ENCODE results near the gene FLT1. TPM values are rescaled to one million over a fixed set of nuclear protein-coding genes. Genes with fewer than 3 reads are reported as not detected.

The FLT1 gene
- total and polyA plus RNA-seq, 7 experiments from 2014 or later: 1.7 to 2.7 (median 2.2) TPM

- peaks cover 0 to 6% (median 0%) of the 10 kb centered on the region in 5 donors for H3K36me3 Mint-ChIP-seq
- H3K9me3 ChIP-seq (ENCODE audit: control insufficient read depth in 2 of 3, low read length in 3 of 3): no peaks in the 10 kb centered on the region
- peak in 1 of 9 donors; percentile 7 for DNase-seq
- POLR2A ChIA-PET: no interaction called here
- no peak for ATAC-seq
- intact Hi-C loops (cut with micrococcal nuclease): no loop called here
- CTCF ChIA-PET: no interaction called here
- H3K4me1 ChIP-seq (ENCODE audit: control insufficient read depth in 2 of 2, insufficient read depth in 2 of 2, low read length in 2 of 2): peaks cover 0 to 8% of the 10 kb centered on the region in 2 donors
- no peaks in the 10 kb centered on the region for H3K36me3 ChIP-seq (ENCODE audit: control insufficient read depth in 2 of 3, insufficient read depth in 3 of 3, low read length in 3 of 3)
- peaks cover 9 to 21% (median 16%) of the 10 kb centered on the region in 7 donors for H3K4me1 Mint-ChIP-seq
- peaks cover 0 to 27% (median 9%) of the 10 kb centered on the region in 5 donors for H3K27me3 Mint-ChIP-seq
- H3K9me3 Mint-ChIP-seq: no peaks in the 10 kb centered on the region
- H3K27ac Mint-ChIP-seq: no peak overlapping the region
- no peak overlapping the region for H3K4me3 ChIP-seq (ENCODE audit: low read length)
- H3K4me3 Mint-ChIP-seq: peak overlapping the region in 1 of 10 donors; percentile 9
- H3K27me3 ChIP-seq (ENCODE audit: control insufficient read depth in 2 of 2, insufficient read depth in 2 of 2, low read length in 2 of 2): no peaks in the 10 kb centered on the region
- no peak overlapping the region for H3K27ac ChIP-seq (ENCODE audit: low read depth, low read length)
Observed at GRCh38 chr13:28347456-28348371, 147.2 kb downstream of the FLT1 start.

GRCh38 chr13:28346154-28346553, 148.8 kb downstream of the FLT1 start:
- ChIA-PET CTCF (interaction anchor here (0.7 kb wide), 1 partner anchor 168 kb away, joined by 4 read pairs; no protein-coding TSS in a partner anchor), POLR2A (no interaction called here)
- Histone ChIP-seq H3K36me3 (ENCODE audit: control insufficient read depth in 2 of 3, insufficient read depth in 3 of 3, low read length in 3 of 3) (no peaks in the 10 kb centered on the region), H3K4me3 (ENCODE audit: low read length) (no peak overlapping the region), H3K27me3 (ENCODE audit: control insufficient read depth in 2 of 2, insufficient read depth in 2 of 2, low read length in 2 of 2) (no peaks in the 10 kb centered on the region), H3K27ac (ENCODE audit: low read depth, low read length) (no peak overlapping the region), H3K4me1 (ENCODE audit: control insufficient read depth in 2 of 2, insufficient read depth in 2 of 2, low read length in 2 of 2) (peaks cover 0 to 8% of the 10 kb centered on the region in 2 donors), H3K9me3 (ENCODE audit: control insufficient read depth in 2 of 3, low read length in 3 of 3) (no peaks in the 10 kb centered on the region)
- Mint-ChIP-seq H3K4me3 (no peak overlapping the region), H3K27ac (no peak overlapping the region), H3K9me3 (no peaks in the 10 kb centered on the region), H3K4me1 (peaks cover 9 to 26% (median 22%) of the 10 kb centered on the region in 7 donors), H3K27me3 (peaks cover 0 to 28% (median 9%) of the 10 kb centered on the region in 5 donors), H3K36me3 (peaks cover 0 to 6% (median 0%) of the 10 kb centered on the region in 5 donors)
- intact Hi-C loops (cut with micrococcal nuclease): no loop called here
- DNase-seq: no peak
- no peak for ATAC-seq

- CTCF ChIA-PET: no interaction called here
- intact Hi-C loops (cut with micrococcal nuclease): no loop called here
- Histone ChIP-seq H3K27ac (ENCODE audit: low read depth, low read length) (no peak overlapping the region), H3K9me3 (ENCODE audit: control insufficient read depth in 2 of 3, low read length in 3 of 3) (no peaks in the 10 kb centered on the region), H3K27me3 (ENCODE audit: control insufficient read depth in 2 of 2, insufficient read depth in 2 of 2, low read length in 2 of 2) (no peaks in the 10 kb centered on the region), H3K36me3 (ENCODE audit: control insufficient read depth in 2 of 3, insufficient read depth in 3 of 3, low read length in 3 of 3) (no peaks in the 10 kb centered on the region), H3K4me1 (ENCODE audit: control insufficient read depth in 2 of 2, insufficient read depth in 2 of 2, low read length in 2 of 2) (peaks cover 0 to 8% of the 10 kb centered on the region in 2 donors), H3K4me3 (ENCODE audit: low read length) (no peak overlapping the region)
- POLR2A ChIA-PET: no interaction called here
- H3K9me3 Mint-ChIP-seq: no peaks in the 10 kb centered on the region
- peaks cover 0 to 24% (median 9%) of the 10 kb centered on the region in 5 donors for H3K27me3 Mint-ChIP-seq
- H3K27ac Mint-ChIP-seq: no peak overlapping the region
- no peak overlapping the region for H3K4me3 Mint-ChIP-seq
- peaks cover 0 to 6% (median 0%) of the 10 kb centered on the region in 5 donors for H3K36me3 Mint-ChIP-seq
- DNase-seq: no peak
- peaks cover 9 to 26% (median 22%) of the 10 kb centered on the region in 7 donors for H3K4me1 Mint-ChIP-seq
- no peak for ATAC-seq
Observed at GRCh38 chr13:28344163-28344562, 150.8 kb downstream of the FLT1 start.

- peaks cover 0 to under 1% of the 10 kb centered on the region in 2 donors for H3K4me1 ChIP-seq (ENCODE audit: control insufficient read depth in 2 of 2, insufficient read depth in 2 of 2, low read length in 2 of 2)
- H3K27me3 Mint-ChIP-seq: peaks cover 0 to 28% (median 9%) of the 10 kb centered on the region in 5 donors
- CTCF ChIA-PET: no interaction called here
- no peaks in the 10 kb centered on the region for H3K9me3 Mint-ChIP-seq
- H3K4me1 Mint-ChIP-seq: peaks cover 0 to 14% (median 10%) of the 10 kb centered on the region in 7 donors
- POLR2A ChIA-PET: no interaction called here
- peaks cover 0 to 11% (median 0%) of the 10 kb centered on the region in 5 donors for H3K36me3 Mint-ChIP-seq
- no peaks in the 10 kb centered on the region for H3K9me3 ChIP-seq (ENCODE audit: control insufficient read depth in 2 of 3, low read length in 3 of 3)
- DNase-seq (no peak), ATAC-seq (no peak)
- H3K4me3 ChIP-seq (ENCODE audit: low read length): no peak overlapping the region
- H3K27me3 ChIP-seq (ENCODE audit: control insufficient read depth in 2 of 2, insufficient read depth in 2 of 2, low read length in 2 of 2): no peaks in the 10 kb centered on the region
- intact Hi-C loops (cut with micrococcal nuclease): no loop called here
- H3K27ac Mint-ChIP-seq: peak overlapping the region in 2 of 9 donors; percentile 8 to 46
- H3K27ac ChIP-seq (ENCODE audit: low read depth, low read length): no peak overlapping the region
- no peaks in the 10 kb centered on the region for H3K36me3 ChIP-seq (ENCODE audit: control insufficient read depth in 2 of 3, insufficient read depth in 3 of 3, low read length in 3 of 3)
- no peak overlapping the region for H3K4me3 Mint-ChIP-seq
Observed at GRCh38 chr13:28342251-28342650, 152.7 kb downstream of the FLT1 start.

GRCh38 chr13:28340272-28340793, 154.6 kb downstream of the FLT1 start:
- CTCF ChIA-PET: no interaction called here
- no peak overlapping the region for H3K4me3 ChIP-seq (ENCODE audit: low read length)
- no peak for DNase-seq
- H3K9me3 ChIP-seq (ENCODE audit: control insufficient read depth in 2 of 3, low read length in 3 of 3): no peaks in the 10 kb centered on the region
- H3K4me3 Mint-ChIP-seq: no peak overlapping the region
- no peaks in the 10 kb centered on the region for H3K36me3 ChIP-seq (ENCODE audit: control insufficient read depth in 2 of 3, insufficient read depth in 3 of 3, low read length in 3 of 3)
- H3K27ac Mint-ChIP-seq: no peak overlapping the region
- H3K4me1 ChIP-seq (ENCODE audit: control insufficient read depth in 2 of 2, insufficient read depth in 2 of 2, low read length in 2 of 2): no peaks in the 10 kb centered on the region
- H3K4me1 Mint-ChIP-seq: peaks cover 0 to 6% (median 5%) of the 10 kb centered on the region in 7 donors
- H3K36me3 Mint-ChIP-seq: peaks cover 0 to 11% (median 0%) of the 10 kb centered on the region in 5 donors
- H3K27ac ChIP-seq (ENCODE audit: low read depth, low read length): no peak overlapping the region
- intact Hi-C loops (cut with micrococcal nuclease): no loop called here
- peaks cover 0 to 34% (median 5%) of the 10 kb centered on the region in 5 donors for H3K27me3 Mint-ChIP-seq
- ATAC-seq: no peak
- POLR2A ChIA-PET: no interaction called here
- no peaks in the 10 kb centered on the region for H3K27me3 ChIP-seq (ENCODE audit: control insufficient read depth in 2 of 2, insufficient read depth in 2 of 2, low read length in 2 of 2)
- no peaks in the 10 kb centered on the region for H3K9me3 Mint-ChIP-seq

GRCh38 chr13:28339419-28339818, 155.5 kb downstream of the FLT1 start:
- Histone ChIP-seq H3K9me3 (ENCODE audit: control insufficient read depth in 2 of 3, low read length in 3 of 3) (no peaks in the 10 kb centered on the region), H3K36me3 (ENCODE audit: control insufficient read depth in 2 of 3, insufficient read depth in 3 of 3, low read length in 3 of 3) (no peaks in the 10 kb centered on the region), H3K27ac (ENCODE audit: low read depth, low read length) (no peak overlapping the region), H3K27me3 (ENCODE audit: control insufficient read depth in 2 of 2, insufficient read depth in 2 of 2, low read length in 2 of 2) (no peaks in the 10 kb centered on the region), H3K4me1 (ENCODE audit: control insufficient read depth in 2 of 2, insufficient read depth in 2 of 2, low read length in 2 of 2) (no peaks in the 10 kb centered on the region), H3K4me3 (ENCODE audit: low read length) (no peak overlapping the region)
- H3K27ac Mint-ChIP-seq: no peak overlapping the region
- ATAC-seq (no peak), DNase-seq (no peak)
- H3K27me3 Mint-ChIP-seq: peaks cover 0 to 27% (median 6%) of the 10 kb centered on the region in 5 donors
- peaks cover 0 to 6% (median 5%) of the 10 kb centered on the region in 7 donors for H3K4me1 Mint-ChIP-seq
- CTCF ChIA-PET: no interaction called here
- H3K9me3 Mint-ChIP-seq: no peaks in the 10 kb centered on the region
- H3K4me3 Mint-ChIP-seq: no peak overlapping the region
- H3K36me3 Mint-ChIP-seq: peaks cover 0 to 11% (median 0%) of the 10 kb centered on the region in 5 donors
- intact Hi-C loops (cut with micrococcal nuclease): no loop called here
- POLR2A ChIA-PET: no interaction called here

Data from naive thymus-derived CD4-positive, alpha-beta T cell (primary cell).